Osteoblast (primary cell): ENCODE data around the gene MRPL14. TPM values are rescaled to one million over a fixed set of nuclear protein-coding genes. Genes with fewer than 3 reads are reported as not detected.

ENCODE experiments used
- DNase-seq: peaks from one replicate; pipeline ENCODE4 v3.0.0; 2011; ENCODE audit warnings: low spot score, mixed read lengths; ENCODE audit not compliant: insufficient read length; ENCODE audit errors: missing footprints
- H2AFZ ChIP-seq: 2 replicates; pipeline ENCODE4 v1.6.0; 2011; ENCODE audit warnings: mild to moderate bottlenecking, low read length
- H3K27ac ChIP-seq: 2 replicates; pipeline ENCODE4 v1.5.1; 2011; ENCODE audit warnings: mild to moderate bottlenecking, low read depth, low read length, moderate library complexity
- H3K27me3 ChIP-seq: 2 replicates; pipeline ENCODE4 v1.6.0; 2012; ENCODE audit warnings: mild to moderate bottlenecking, control low read depth, inconsistent platforms, low read length, moderate library complexity; ENCODE audit not compliant: insufficient read depth
- H3K36me3 ChIP-seq: 2 replicates; pipeline ENCODE4 v1.5.1; 2011; ENCODE audit warnings: mild to moderate bottlenecking, low read length, control low read depth, moderate library complexity; ENCODE audit not compliant: insufficient read depth
- H3K4me1 ChIP-seq: 2 replicates; pipeline ENCODE4 v1.5.1; 2011; ENCODE audit warnings: mild to moderate bottlenecking, low read length, control low read depth, moderate library complexity; ENCODE audit not compliant: insufficient read depth
- H3K4me2 ChIP-seq: 2 replicates; pipeline ENCODE4 v1.6.0; 2011; ENCODE audit warnings: mild to moderate bottlenecking, low read length; ENCODE audit not compliant: insufficient read depth
- H3K4me3 ChIP-seq: fragments of 200-600 bp; sonication (generic); 3 replicates; pipeline ENCODE4 v1.5.1; 2012; ENCODE audit warnings: mild to moderate bottlenecking, low read length, inconsistent platforms; ENCODE audit not compliant: insufficient read depth
- H3K79me2 ChIP-seq: 2 replicates; pipeline ENCODE4 v1.6.0; 2012; ENCODE audit warnings: mild to moderate bottlenecking, low read length, control low read depth, inconsistent platforms; ENCODE audit not compliant: insufficient read depth
- H3K9me3 ChIP-seq: 2 replicates; pipeline ENCODE4 v1.5.1; 2011; ENCODE audit warnings: low read depth, low read length, control low read depth
- H4K20me1 ChIP-seq: 2 replicates; pipeline ENCODE4 v1.6.0; 2012; ENCODE audit warnings: mild to moderate bottlenecking, low read length, control low read depth; ENCODE audit not compliant: insufficient read depth
- CTCF ChIP-seq: IDR thresholded peaks from 2 replicates; pipeline ENCODE4 v1.5.1; 2011; ENCODE audit warnings: mild to moderate bottlenecking, low read depth, low read length, moderate library complexity; ENCODE audit errors: extremely low read depth
- total RNA-seq: library from RNA; depleted of rRNA; stranded (reverse); fragments of >200 nt; gene quantifications from 2 replicates; pipeline ENCODE4 v1.2.3, GENCODE V29; 2012

The MRPL14 gene
- total RNA-seq, 1 donor = 49.9 TPM

GRCh38 chr6:44166591-44167184 is 39.4 kb upstream of the MRPL14 start:
- no peak overlapping the region for H2AFZ ChIP-seq
- no peak overlapping the region for H3K4me3 ChIP-seq
- no peaks in the 10 kb centered on the region for H3K79me2 ChIP-seq
- no peak overlapping the region for H3K27ac ChIP-seq
- H3K4me2 ChIP-seq = no peak overlapping the region
- H3K27me3 ChIP-seq = peaks cover 51% of the 10 kb centered on the region
- no peaks in the 10 kb centered on the region for H3K9me3 ChIP-seq
- H3K4me1 ChIP-seq = peaks cover 8% of the 10 kb centered on the region
- no peaks in the 10 kb centered on the region for H3K36me3 ChIP-seq
- H4K20me1 ChIP-seq = no peaks in the 10 kb centered on the region
- DNase-seq = peak; percentile 72
- no peak for TF ChIP-seq CTCF

DNA sequence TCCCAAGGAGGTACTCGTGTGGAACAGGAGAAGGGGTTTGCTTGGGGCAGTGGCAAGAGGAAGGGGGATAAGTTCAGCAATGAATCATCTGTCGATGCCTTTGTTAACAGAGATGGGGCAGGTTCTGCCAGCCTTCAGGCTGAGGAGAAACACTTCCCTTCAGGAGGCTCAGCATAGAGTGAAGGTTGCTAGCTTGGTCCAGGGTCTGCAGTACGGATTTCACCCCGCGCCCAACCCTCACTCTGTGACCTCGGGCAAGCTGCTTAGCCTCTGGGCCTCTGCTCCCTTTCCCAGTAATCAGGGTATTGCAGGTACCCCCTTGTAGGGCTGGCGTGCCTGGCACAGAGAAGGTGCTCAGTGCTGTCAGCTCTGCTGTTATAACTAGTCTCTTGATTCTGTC is 38.9 kb upstream of the MRPL14 start:
- no peak for DNase-seq
- H3K36me3 ChIP-seq = no peaks in the 10 kb centered on the region
- H3K27me3 ChIP-seq = peaks cover 49% of the 10 kb centered on the region
- H3K4me3 ChIP-seq = no peak overlapping the region
- H3K4me1 ChIP-seq = peaks cover 12% of the 10 kb centered on the region
- no peaks in the 10 kb centered on the region for H4K20me1 ChIP-seq
- no peaks in the 10 kb centered on the region for H3K9me3 ChIP-seq
- H3K4me2 ChIP-seq = no peak overlapping the region
- TF ChIP-seq CTCF = no peak
- H3K27ac ChIP-seq = no peak overlapping the region
- no peaks in the 10 kb centered on the region for H3K79me2 ChIP-seq
- no peak overlapping the region for H2AFZ ChIP-seq

- no peak overlapping the region for H3K27ac ChIP-seq
- H2AFZ ChIP-seq = no peak overlapping the region
- TF ChIP-seq CTCF = no peak
- DNase-seq = peak; percentile 54
- H3K4me2 ChIP-seq = no peak overlapping the region
- H3K27me3 ChIP-seq = peaks cover 37% of the 10 kb centered on the region
- H3K79me2 ChIP-seq = no peaks in the 10 kb centered on the region
- H3K4me3 ChIP-seq = no peak overlapping the region
- H3K4me1 ChIP-seq = peaks cover 12% of the 10 kb centered on the region
- no peaks in the 10 kb centered on the region for H3K36me3 ChIP-seq
- H4K20me1 ChIP-seq = no peaks in the 10 kb centered on the region
- no peaks in the 10 kb centered on the region for H3K9me3 ChIP-seq
These were observed 35.8 kb upstream of the MRPL14 start for GRCh38 chr6:44162876-44163625.

GRCh38 chr6:44161997-44162338 is 34.7 kb upstream of the MRPL14 start:
- Histone ChIP-seq H3K4me1 (peaks cover 12% of the 10 kb centered on the region), H4K20me1 (no peaks in the 10 kb centered on the region), H2AFZ (no peak overlapping the region), H3K9me3 (no peaks in the 10 kb centered on the region), H3K27me3 (peaks cover 37% of the 10 kb centered on the region), H3K79me2 (no peaks in the 10 kb centered on the region), H3K36me3 (no peaks in the 10 kb centered on the region), H3K27ac (no peak overlapping the region), H3K4me3 (no peak overlapping the region), H3K4me2 (no peak overlapping the region)
- no peak for TF ChIP-seq CTCF
- peak; percentile 97 for DNase-seq
